Adrenal gland (tissue), 5 donors: Measurements from ENCODE around the gene ETFBKMT.
"Not testable (repeated sequence)": the region's sequence is repeated elsewhere in the genome, so short reads cannot be mapped to it uniquely, and the experiment has no call there.

Source experiments
- CTCF ChIP-seq, 6 experiments: fragments of 450-650 bp in 4 of 6; fragments of 200-600 bp in 2 of 6; sonication (generic) in 1 of 6; IDR thresholded peaks; 1 replicate in 5 of 6; 2 replicates in 1 of 6; pipeline versions ENCODE4 v1.5.1 to v1.8.0; 2016 to 2021; ENCODE audit warnings: antibody characterized with exemption in 6 of 6, mild to moderate bottlenecking in 2 of 6, moderate library complexity in 1 of 6
- POLR2A ChIP-seq, 2 donors: fragments of 450-650 bp; IDR thresholded peaks; one replicate each; pipeline ENCODE4 v1.6.1; 2017; ENCODE audit warnings: antibody characterized with exemption in 2 of 2, mild to moderate bottlenecking in 2 of 2, moderate library complexity in 1 of 2
- donor health status: DM: no; HTN: no; CAD: no.

- TF ChIP-seq CTCF, POLR2A (IDR thresholded peaks at IDR 0.05): not testable (repeated sequence)
These were observed 48.6 kb downstream of the ETFBKMT start for GRCh38 chr12:31708118-31708517.
